Measurements from ENCODE around the gene IFRD2.

IFRD2 gene

DNA sequence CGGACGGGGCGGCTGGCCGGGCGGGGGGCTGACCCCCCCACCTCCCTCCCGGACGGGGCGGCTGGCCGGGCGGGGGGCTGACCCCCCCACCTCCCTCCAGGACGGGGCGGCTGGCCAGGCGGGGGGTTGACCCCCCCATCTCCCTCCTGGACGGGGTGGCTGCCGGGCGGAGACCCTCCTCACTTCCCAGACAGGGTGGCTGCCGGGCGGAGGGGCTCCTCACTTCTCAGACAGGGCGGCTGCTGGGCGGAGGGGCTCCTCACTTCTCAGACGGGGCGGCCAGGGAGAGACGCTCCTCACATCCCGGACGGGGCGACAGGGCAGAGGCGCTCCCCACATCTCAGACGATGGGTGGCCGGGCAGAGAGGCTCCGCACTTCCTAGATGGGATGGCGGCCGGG, 19.8 kb upstream of the IFRD2 start:
- H3K4me3 ChIP-seq: peak overlapping the region in 6 of 7 experiments; percentile 4 to 42 (median 21)
- H3K27ac ChIP-seq: peak overlapping the region in 14 of 21 experiments; percentile 22 to 86 (median 64)

DNA sequence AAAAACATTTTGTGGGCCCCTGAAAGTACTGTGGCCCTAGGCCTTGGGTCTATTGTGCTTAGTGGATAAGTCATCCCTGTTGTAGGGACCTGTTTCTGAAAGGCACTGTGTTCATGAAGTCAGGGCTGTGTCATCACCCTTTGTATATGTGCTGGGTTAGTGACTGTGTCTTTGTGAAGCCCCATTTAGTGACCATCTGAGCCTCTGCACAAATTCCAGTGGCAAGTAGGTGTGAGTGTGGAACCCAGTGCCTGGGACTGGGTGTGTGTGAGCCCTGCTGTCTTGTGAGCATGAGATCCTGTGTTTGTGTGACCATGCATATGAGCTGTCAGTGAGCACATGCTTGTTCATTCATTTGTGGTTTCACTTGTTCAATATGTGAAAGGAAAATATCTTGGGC, 12.4 kb upstream of the IFRD2 start:
- Histone ChIP-seq H3K4me3 (no peak overlapping the region), H3K27ac (no peak overlapping the region)

DNA sequence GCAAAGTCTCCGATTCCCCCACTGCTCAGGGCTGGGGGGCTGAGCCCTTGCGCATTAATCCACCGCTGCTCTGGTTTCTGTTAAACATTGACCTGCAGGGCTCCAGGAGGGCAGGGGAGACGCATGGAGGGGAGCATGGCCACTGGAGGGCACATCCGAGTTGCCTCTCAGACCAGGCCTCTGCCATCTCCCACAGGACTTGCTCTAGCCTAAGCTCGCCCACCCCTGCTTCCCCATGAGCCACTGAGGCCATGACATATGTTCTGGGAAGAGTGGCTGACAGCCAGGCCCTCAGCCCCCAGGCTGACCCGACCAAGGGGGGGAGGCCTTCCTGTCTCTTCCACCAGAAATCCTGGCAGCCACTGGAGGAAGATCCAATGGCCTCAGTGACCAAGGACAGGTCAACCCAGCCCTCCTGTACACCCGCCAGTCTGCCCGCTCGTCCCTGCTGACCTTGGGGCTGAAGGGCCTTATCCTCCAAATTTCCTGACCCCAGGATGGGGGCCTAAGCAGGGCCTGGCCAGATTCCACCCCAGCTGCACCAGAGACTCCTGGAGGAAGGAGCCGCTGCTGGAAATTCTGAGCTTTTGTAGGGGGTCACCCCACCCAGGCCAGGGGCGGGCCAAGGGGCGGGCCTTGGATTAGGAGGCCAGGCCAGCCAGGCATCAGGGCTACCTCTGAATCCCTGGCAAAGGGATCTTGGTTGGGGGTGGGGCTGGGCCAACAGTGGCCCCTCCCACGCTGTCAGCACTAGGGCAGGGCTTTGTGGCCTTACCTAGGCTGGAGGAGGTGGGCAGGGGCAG, 11.0 kb upstream of the IFRD2 start, which contains the start of gene HYAL1:
Gene HYAL1, minus strand, starts transcription at position 562 of the 803 bp plus-strand sequence. CDS start 618 bp downstream, outside the sequence.
- Histone ChIP-seq H3K27ac (peak within 1 kb of the TSS in 11 of 21 experiments; percentile 14 to 87 (median 64)), H3K4me3 (no peak within 1 kb of the TSS)

DNA sequence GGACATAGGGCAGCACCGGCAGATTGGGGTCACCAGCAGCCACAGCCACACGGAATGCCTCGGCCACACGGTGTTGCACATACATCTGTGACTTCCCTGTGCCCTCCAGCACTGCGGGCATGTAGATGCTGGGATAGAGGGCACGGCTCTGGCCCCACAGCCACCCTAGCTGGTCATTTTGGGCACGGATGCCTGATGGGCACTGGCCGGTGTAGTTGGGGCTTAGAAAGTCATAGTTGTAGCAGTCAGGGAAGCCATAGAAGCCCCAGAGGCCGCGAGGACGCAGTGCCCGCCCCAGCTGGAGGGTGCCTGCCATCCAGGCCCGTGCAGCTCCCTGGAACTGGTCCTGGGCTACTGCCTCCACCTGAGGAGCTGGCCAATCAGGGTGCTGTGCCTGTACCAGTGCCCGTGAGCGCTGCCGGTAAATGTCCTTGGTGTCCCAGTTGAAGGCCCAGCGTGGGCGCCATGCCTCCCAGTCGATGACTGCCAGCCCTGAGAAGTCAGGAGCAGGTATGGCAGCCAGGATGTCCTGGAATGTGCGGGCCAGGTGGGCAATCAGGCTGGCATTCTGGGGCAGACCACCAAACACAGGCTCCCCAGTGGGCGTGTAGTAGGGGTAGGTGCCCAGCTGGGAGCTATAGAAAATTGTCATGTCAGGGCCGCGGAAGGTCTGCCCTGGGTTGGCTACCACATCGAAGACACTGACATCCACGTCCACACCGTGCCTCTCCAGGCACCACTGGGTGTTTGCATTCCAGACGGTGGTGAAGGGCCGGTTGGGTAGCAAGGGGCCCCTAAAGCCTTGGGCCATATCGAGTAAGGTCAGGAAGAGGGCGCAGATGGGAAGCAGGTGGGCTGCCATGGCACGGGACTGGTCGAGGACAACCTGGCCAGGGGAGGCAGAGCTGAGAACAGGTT, 10.1 kb upstream of the IFRD2 start:
- Histone ChIP-seq H3K27ac (peak overlapping the region in 9 of 21 experiments; percentile 14 to 87 (median 75)), H3K4me3 (no peak overlapping the region)

DNA sequence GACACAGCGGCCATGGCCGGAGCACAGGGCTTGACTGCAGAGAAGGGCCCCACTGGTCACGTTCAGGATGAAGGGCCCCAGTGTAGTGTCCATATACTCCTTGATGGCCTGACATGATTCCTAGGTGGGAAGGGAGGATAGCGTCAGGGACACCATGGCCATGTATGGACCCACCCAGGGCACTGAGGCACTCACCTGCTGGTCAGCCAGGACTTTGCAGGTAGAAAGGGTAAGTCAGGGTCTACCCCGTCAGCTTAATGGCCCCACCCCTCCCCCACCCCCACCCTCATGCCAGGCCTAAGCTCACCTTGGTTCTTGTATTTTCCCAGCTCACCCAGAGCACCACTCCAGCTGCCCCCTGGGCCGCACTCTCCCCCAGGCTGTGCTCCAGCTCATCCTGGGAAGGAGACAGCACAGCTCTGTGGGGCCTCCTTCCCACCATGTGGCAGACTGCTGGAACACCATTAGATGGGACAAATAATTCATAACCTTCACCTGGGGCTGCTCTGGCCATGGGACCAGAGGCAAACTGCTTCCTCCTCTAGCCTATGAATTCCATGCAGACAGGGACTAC, 8.5 kb upstream of the IFRD2 start:
- H3K4me3 ChIP-seq: no peak overlapping the region

DNA sequence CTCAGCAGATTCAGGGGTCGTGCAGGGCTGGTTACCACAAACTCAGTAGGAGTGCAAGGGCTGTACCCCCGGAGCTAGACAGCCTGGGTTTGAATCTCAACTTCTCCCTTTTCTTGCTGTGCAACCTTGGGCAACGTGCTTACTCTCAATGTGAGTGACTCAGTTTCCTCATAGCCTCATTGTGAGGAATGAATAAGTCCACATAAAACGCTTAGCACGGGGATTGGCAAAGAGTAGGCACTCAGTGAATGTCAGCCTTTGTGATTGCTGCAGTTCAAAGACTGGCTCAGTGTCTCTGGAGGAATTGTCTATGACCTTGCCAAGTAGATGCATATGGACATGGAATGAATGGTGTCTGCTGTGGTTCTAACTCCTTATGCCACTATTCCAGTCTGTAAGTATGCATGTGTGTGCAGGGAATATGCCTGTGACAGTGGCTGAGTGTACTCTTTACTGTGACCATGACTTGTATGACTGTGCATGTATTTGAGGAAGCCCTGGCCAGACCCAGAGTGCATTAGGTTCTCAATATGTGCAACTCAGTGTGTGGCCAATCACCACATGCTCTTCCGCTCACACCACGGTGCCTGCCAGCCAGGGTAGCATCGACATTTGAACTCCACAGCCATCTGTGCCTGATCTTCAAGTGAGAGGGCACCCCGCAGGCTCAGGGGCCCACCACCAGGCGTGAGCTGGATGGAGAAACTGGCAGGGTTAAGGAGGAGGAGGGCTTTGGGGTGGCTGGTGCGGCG, 7.9 kb upstream of the IFRD2 start:
- peak overlapping the region; percentile 21 to 69 (median 64) for H3K4me3 ChIP-seq
- peak overlapping the region; percentile 54 to 95 (median 86) for H3K27ac ChIP-seq

More for the DNA sequence above, 8.5 kb upstream of the IFRD2 start:
- peak overlapping the region in 20 of 21 experiments; percentile 68 to 95 (median 86) for H3K27ac ChIP-seq

DNA sequence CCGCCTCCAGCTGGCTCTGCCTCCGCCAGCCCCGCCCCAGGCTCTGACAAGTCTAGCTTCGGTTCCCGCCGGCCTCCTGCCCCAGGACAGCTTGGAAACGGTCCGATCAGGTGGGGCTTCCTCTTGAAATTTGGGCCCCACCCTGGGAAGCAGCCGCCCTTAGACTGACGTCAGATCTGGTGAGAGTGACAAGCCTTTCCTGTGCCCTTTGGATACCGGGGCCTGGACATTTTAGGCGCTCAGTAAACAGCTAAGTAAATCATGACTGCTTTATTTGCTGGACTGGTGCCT, 7.4 kb upstream of the IFRD2 start:
- peak overlapping the region; percentile 54 to 95 (median 86) for H3K27ac ChIP-seq
- H3K4me3 ChIP-seq: peak overlapping the region; percentile 21 to 69 (median 64)

DNA sequence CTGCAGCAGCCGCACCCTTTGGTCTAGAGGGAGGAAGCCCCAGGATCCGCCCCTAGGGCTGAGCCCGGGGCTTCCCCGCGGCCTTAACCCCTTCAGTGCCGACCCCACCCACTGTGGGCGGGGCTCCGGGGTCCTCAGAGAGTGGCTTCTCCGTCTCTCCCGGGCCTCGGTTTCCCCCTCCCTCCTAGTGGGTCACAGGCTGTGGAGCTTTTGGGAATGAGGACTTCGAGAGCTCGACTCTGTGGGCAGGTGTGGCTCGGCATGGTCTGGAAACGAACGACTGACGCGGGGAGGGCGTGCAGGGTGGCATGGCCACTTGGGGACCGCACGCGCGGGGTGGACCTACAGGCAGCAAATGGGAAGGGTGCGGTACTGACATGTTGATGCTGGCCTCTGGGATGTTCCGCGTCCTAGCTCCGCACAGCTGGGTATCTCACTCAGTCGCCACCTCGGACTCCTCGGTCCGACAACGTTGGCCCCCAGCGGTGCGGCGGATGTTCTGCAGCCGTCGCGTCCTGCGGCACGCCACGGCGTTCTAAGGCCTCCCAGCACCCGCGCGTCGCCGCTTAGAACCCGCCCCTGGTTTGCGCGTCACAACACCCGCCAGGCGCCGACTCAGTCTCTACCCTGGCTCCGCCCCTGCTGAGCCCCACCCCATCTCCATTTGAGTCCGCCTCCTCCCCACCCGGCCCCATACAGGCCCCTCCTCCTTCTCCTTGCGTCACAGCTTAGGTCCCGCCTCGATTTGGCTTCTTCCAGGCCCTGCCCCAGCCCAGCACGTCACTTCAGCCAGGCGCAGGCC, 6.8 kb upstream of the IFRD2 start, which contains the start of the genes HYAL3 and NAA80:
Gene HYAL3, minus strand, starts transcription at position 570 of the 802 bp plus-strand sequence. CDS start 3,803 bp downstream, outside the sequence.
Gene NAA80, minus strand, starts transcription at position 570 of the 802 bp plus-strand sequence. CDS start 1,942 bp downstream, outside the sequence.
- H3K27ac ChIP-seq: peak within 1 kb of the TSS; percentile 54 to 95 (median 89)
- H3K4me3 ChIP-seq: peak within 1 kb of the TSS; percentile 44 to 69 (median 65)

DNA sequence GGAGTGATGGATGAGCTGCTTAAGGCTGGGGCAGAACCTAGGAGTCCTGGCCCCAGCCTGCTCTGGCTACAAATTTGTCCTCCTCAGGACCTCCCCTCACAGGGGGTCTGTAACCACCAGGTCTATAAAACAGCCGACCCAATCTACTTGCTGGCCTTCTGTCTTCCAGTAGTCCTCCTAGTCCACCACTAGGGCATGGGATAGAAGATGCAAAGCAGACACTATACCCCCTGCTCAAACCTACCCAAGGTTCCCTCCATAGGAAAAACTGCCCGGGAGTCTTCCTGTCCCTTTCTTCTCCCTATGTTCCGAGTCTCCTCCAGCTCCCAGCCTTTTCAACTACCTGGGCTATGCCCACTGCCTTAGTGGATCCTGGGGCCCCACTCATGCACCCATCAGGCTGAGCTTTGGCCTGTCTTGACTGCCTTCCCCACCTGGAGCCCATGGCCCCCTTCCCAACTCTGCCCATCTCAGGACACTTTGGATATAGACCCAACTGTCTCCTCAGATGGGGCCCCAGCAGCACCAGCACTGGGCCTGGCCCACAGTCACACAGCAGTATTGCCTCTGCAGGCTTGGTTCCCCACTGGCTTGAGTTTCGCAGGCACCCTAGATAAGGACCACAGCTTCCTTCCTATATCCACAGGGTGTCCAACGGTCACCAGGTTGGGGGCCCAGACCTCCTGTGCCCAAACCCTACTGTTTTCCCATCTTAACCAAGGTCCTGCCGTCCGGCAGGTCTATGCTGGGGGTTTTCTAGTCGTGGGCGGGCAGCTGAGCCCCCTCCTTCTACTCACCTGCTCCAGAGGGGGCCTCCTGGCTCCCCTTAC, 5.9 kb upstream of the IFRD2 start:
- Histone ChIP-seq H3K27ac (peak overlapping the region in 20 of 21 experiments; percentile 78 to 95 (median 88)), H3K4me3 (peak overlapping the region; percentile 44 to 69 (median 65))

DNA sequence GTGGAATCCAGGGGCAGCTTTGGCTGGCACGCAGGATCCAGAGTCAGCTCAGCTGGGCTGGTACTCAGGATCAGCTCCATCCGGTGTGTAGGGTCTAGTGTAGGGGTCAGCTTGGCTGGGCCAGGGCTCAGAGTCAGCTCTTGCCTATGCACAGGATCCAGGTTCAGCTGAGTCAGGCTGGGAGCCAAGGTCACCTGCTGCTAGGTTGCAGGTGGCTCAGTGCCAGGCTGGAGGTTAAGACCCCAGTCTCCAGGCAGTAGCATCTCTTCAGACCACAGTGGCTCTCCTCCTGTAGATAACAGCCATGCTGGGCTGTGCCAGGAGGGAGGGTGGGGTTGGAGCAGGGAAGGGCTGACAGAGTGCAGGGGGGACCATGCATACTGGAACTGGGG, 5.2 kb upstream of the IFRD2 start:
- no peak overlapping the region for H3K4me3 ChIP-seq
- peak overlapping the region in 4 of 21 experiments; percentile 87 to 93 (median 90) for H3K27ac ChIP-seq

DNA sequence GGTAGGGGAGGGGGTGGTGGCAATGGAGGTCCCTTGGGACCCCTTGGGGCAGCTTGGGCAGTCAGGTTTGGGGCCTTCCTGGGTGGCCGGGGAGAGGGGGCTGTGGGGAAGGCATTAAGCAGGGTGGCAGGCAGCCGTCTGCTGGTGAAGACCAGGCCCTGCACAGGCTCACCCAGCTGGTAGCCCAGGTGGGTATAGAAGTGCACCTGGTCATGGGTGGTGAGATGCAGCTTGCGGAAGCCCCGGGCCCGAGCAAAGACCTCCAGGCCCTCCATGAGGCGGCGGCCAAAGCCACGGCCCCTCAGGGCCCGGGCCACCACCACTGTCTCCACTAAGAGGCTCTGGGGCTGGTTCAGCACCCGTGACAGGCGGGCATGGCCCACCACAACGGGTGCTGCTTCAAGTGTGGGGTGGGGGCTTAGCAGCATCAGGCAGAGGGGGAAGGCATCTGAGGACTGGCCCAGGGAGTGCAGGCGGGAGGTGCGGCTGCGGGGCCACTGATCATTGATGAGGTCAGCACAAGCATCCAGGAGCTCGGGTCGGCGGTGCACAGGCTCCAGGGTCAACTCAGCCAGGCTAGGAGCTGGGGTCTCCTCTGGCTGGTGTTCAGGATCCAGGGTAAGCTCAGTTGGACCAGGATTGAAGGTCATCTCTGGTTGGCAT, 4.6 kb upstream of the IFRD2 start:
- no peak overlapping the region for H3K27ac ChIP-seq
- H3K4me3 ChIP-seq: no peak overlapping the region

DNA sequence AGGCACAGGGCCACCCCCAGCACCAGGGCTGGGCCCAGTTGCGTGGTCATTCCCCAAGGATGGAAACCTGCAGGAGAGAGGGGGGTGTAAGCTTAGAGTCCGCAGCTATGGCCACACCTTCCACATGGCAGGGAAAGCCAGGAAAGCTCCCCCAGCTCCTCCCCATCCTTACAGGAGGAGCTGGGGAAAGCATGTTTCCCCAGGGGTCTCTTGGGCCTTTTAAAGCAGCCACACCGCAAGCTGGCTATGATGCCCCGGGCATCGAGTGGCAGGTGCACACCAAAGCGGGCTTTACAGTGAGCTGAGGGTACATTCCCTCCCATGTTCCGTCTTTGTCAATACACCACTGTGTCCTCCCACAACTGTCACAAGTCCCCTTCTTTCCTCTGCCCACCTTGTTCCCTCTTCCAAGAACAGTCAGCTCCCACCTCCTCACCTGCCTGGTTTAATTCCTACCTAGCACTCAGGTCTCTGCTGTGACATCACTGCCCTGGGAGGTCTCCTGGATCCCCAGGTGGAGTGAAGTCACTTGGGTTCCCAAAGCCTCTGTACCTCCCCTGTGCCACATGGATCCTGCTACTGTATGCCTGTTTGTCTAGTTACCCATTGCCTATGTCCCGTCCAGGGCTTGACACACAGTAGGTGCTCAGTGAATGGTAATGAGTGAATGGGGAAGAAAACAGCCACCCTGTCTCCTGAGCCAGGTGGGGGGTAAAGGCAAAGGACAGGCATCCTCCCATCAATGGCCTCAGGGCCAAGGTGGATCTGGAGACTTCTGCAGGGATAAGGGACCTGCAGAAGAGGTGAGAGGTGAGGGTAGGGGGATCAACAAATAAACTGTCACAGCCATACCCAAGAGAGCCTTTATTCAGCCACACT, 3.6 kb upstream of the IFRD2 start:
- Histone ChIP-seq H3K27ac (no peak overlapping the region), H3K4me3 (no peak overlapping the region)

DNA sequence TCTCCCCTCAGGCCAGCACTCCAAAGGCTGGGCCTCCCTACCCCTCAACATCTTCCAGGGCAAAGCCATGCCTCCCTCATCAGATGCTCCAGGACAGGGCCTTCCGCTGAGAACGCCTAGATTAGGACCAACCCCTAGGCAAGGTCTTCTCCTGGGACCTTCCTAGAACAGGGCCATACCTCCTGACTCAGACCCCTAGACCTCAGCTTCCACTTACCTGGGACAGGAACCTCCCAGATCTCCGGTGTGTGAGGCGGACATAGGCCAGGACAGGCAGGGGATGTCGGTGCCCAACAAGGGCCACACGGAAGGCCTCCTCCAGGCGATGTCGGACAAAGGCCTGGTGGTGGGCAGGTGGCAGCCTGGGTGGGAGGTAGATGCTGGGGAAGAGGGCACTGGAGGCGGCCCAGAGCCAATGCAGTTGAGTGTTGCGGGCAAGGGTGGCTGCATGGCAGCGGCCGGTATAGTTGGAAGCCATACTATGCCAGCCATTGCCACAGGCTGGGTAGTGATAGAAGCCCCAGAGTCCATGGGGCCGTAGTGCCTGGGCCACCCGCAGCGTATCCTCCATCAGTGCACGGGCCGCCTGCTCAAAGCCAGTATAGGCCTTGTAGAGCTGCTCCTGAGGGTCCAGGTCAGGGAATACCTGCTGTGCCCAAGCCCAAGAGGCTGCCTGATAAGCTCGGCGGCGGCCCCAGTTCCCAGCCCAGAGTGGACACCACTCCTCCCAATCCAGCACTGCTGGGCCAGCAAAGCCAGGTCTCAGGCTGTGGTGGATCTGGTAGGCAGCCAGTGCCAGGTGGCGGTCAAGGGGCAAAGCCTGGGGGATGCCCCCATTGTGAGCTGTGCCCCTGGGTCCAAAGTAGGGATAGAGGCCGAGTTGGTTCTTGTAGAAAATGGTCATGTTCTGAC, 2.5 kb upstream of the IFRD2 start:
- Histone ChIP-seq H3K4me3 (no peak overlapping the region), H3K27ac (peak overlapping the region in 1 of 21 experiments; percentile 1)

DNA sequence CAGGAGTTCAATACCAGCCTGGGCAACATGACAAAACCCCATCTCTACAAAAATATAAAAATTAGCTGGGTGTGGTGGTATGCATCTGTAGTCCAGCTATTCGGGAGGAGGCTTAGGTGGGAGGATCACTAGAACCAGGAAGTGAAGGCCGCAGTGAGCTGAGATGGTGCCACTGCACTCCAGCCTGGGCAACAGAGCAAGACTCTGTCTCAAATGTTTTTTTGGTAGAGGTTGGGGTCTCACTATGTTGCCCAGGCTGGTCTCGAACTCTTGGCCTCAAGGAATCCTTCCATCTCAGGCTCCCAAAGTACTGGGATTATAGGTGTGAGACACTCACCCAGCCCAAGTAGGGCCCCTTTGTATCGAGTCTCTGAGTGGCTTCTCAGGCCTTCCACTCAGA, 1.9 kb upstream of the IFRD2 start:
- Histone ChIP-seq H3K4me3 (no peak overlapping the region), H3K27ac (peak overlapping the region in 1 of 21 experiments; percentile 97)
